Measurements from ENCODE around the gene SETD2. TPM values are rescaled to one million over a fixed set of nuclear protein-coding genes. Genes with fewer than 3 reads are reported as not detected.
A peak's percentile ranks its signal among the peaks of the same experiment; 100 is the strongest.
"Not testable (repeated sequence)": the region's sequence is repeated elsewhere in the genome, so short reads cannot be mapped to it uniquely, and the experiment has no call there.

The SETD2 gene
- total RNA-seq, 1 experiment from 2014 or later, result 60.2 TPM

DNA sequence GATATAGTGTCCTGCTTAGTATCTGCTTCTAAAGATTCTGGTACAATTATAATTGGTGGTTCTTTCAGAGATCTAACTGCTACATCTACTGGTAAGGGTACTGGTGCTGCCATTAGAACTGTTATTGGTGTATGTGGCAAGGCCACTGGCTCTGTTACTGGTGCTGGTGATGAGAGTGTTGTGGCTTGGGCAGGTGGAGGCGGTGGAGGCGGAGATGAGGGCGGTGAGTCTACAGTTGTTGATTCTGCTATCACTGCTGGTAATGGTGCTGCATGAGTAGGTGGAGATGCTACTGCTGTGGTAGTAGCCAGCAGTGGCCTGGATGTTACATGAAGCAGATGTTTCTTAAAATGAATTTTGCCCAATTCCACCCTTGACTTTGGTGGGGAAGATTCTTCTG lies 40.1 kb downstream of the SETD2 start:
- Histone ChIP-seq H3K4me1 (ENCODE audit: low read length) (no peaks in the 10 kb centered on the region; the same call in 1 of the 2 replicates), H3K9me3 (ENCODE audit: low read length) (no peaks in the 10 kb centered on the region), H3K9me2 (replicated peaks; ENCODE audit: insufficient read depth, low read length) (no peaks in the 10 kb centered on the region), H3K4me2 (ENCODE audit: low read depth, low read length, poor library complexity, severe bottlenecking) (no peak overlapping the region), H3K36me3 (ENCODE audit: insufficient read depth, low read length) (peaks cover 84% of the 10 kb centered on the region), H3K27me3 (ENCODE audit: low read length) (no peaks in the 10 kb centered on the region), H4K20me1 (ENCODE audit: insufficient read depth, low read depth, low read length) (0 out of 2 replicates have a peak, but pooled peaks cover 8% of the 10 kb centered on the region), H3K27ac (ENCODE audit: low read length) (no peak overlapping the region), H2AFZ (ENCODE audit: low read length) (no peak overlapping the region), H3K4me3 (ENCODE audit: low read length) (no peak overlapping the region), H3K9ac (ENCODE audit: low read length) (no peak overlapping the region), H3K79me2 (ENCODE audit: low read length) (peaks cover 95% of the 10 kb centered on the region)
- DNase-seq, result no peak

DNA sequence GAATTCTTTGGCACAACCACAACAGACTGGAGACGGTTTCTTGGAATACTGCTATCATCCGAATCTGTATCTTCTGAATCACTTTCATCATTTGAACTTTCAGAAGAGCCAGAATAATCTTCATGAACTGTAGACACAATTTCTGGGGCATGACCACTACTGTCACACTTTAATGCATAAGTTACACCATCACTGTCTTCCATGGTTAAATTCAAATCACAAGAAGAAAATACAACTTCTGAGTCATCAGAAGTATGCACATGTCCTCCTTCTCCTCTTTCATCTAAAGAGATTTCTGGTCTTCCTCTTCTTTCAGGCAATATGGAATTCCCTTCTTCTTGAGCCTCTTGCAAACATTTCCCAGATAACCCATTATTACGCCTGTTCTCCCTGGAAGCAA lies 42.5 kb downstream of the SETD2 start:
- H2AFZ ChIP-seq (ENCODE audit: low read length), result no peak overlapping the region
- H3K9ac ChIP-seq (ENCODE audit: low read length), result no peak overlapping the region
- no peak for DNase-seq
- H3K4me2 ChIP-seq (ENCODE audit: low read depth, low read length, poor library complexity, severe bottlenecking), result no peak overlapping the region
- peaks cover 89% of the 10 kb centered on the region for H3K79me2 ChIP-seq (ENCODE audit: low read length)
- no peaks in the 10 kb centered on the region for H3K9me3 ChIP-seq (ENCODE audit: low read length)
- H3K9me2 ChIP-seq (replicated peaks; ENCODE audit: insufficient read depth, low read length), result no peaks in the 10 kb centered on the region
- peaks cover 79% of the 10 kb centered on the region for H3K36me3 ChIP-seq (ENCODE audit: insufficient read depth, low read length)
- H3K27me3 ChIP-seq (ENCODE audit: low read length), result no peaks in the 10 kb centered on the region
- peaks cover 16% of the 10 kb centered on the region for H3K4me1 ChIP-seq (ENCODE audit: low read length)
- no peak overlapping the region for H3K27ac ChIP-seq (ENCODE audit: low read length)
- H4K20me1 ChIP-seq (ENCODE audit: insufficient read depth, low read depth, low read length), result no peaks in the 10 kb centered on the region
- H3K4me3 ChIP-seq (ENCODE audit: low read length), result no peak overlapping the region

DNA sequence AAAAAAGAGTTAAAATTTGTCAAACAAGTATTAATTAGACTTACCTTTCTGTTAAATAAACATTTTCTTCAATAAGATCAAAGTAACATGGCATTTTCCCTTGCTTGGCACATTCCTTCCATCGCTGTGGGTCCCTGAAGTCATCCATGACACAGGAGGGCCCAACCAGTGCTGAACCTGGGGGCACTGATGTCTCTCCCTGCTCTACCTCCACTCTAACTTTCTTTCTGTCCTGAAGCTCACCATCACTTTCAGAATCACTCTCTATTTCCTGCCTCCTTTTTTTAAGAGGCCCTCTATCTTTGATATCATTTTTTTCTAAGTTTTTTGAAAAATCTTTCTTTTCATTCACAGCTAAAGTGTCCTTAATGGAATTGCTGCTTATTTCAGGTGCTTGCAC lies 43.8 kb downstream of the SETD2 start:
- Histone ChIP-seq H2AFZ (ENCODE audit: low read length) (no peak overlapping the region), H3K27ac (ENCODE audit: low read length) (no peak overlapping the region), H4K20me1 (ENCODE audit: insufficient read depth, low read depth, low read length) (no peaks in the 10 kb centered on the region), H3K4me3 (ENCODE audit: low read length) (no peak overlapping the region), H3K36me3 (ENCODE audit: insufficient read depth, low read length) (peaks cover 76% of the 10 kb centered on the region), H3K9ac (ENCODE audit: low read length) (no peak overlapping the region), H3K4me1 (ENCODE audit: low read length) (peaks cover 24% of the 10 kb centered on the region), H3K79me2 (ENCODE audit: low read length) (peaks cover 86% of the 10 kb centered on the region), H3K27me3 (ENCODE audit: low read length) (no peaks in the 10 kb centered on the region), H3K9me3 (ENCODE audit: low read length) (no peaks in the 10 kb centered on the region), H3K4me2 (ENCODE audit: low read depth, low read length, poor library complexity, severe bottlenecking) (no peak overlapping the region), H3K9me2 (replicated peaks; ENCODE audit: insufficient read depth, low read length) (no peaks in the 10 kb centered on the region)
- no peak for DNase-seq

DNA sequence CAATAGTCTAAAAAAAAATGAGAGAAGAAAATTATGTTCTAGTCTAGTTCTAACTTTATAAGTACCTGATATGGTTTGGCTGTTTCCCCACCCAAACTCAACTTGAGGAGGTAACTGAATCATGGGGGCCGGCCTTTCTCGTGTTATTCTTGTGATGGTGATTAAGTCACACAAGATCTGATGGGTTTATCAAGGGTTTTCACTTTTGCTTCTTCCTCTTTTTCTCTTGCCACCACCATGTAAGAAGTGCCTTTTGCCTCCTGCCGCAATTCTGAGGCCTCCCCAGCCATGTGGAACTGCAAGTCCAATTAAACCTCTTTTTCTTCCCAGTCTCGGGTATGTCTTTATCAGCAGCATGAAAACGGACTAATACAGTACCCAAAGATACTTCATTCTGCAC lies 44.5 kb downstream of the SETD2 start:
- not testable (repeated sequence) for H3K9me2 ChIP-seq (replicated peaks; ENCODE audit: insufficient read depth, low read length); H3K4me2 ChIP-seq (ENCODE audit: low read depth, low read length, poor library complexity, severe bottlenecking); H3K4me3 ChIP-seq (ENCODE audit: low read length); H3K27ac ChIP-seq (ENCODE audit: low read length); H2AFZ ChIP-seq (ENCODE audit: low read length); H3K27me3 ChIP-seq (ENCODE audit: low read length); H3K9ac ChIP-seq (ENCODE audit: low read length); H4K20me1 ChIP-seq (ENCODE audit: insufficient read depth, low read depth, low read length); DNase-seq; H3K9me3 ChIP-seq (ENCODE audit: low read length)
- Histone ChIP-seq H3K4me1 (ENCODE audit: low read length) (peaks cover 31% of the 10 kb centered on the region), H3K36me3 (ENCODE audit: insufficient read depth, low read length) (peaks cover 73% of the 10 kb centered on the region), H3K79me2 (ENCODE audit: low read length) (peaks cover 88% of the 10 kb centered on the region)

DNA sequence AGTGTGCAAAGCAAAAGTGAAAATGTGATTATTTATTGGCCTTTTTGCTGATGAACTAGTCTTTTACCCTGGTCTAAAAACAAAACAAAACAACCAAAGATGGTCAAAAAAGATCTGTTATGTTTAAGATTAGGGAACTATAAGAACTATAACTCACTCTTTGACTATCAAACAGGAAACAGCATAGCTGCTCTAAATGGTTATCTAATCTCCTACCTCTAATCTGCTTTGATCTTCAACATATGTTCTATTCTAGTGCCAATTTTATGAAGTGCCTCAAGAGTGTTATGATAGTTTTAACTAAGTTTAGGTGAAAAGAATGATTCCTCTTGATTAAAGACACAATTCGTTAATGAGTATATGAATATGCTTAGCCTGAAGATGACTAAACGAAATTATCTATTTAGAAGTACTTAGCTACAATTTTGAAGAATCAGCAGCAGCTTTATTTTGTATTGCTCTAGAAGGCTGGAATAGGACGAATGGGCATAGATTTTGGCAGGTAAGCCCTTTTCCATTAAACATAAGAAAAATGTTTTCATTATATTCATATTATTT lies 46.0 kb downstream of the SETD2 start:
- Histone ChIP-seq H3K36me3 (ENCODE audit: insufficient read depth, low read length) (peaks cover 72% of the 10 kb centered on the region), H3K4me2 (ENCODE audit: low read depth, low read length, poor library complexity, severe bottlenecking) (no peak overlapping the region), H3K9me3 (ENCODE audit: low read length) (no peaks in the 10 kb centered on the region), H3K4me1 (ENCODE audit: low read length) (peaks cover 42% of the 10 kb centered on the region), H3K79me2 (ENCODE audit: low read length) (peaks cover 85% of the 10 kb centered on the region), H3K27me3 (ENCODE audit: low read length) (no peaks in the 10 kb centered on the region), H2AFZ (ENCODE audit: low read length) (no peak overlapping the region), H4K20me1 (ENCODE audit: insufficient read depth, low read depth, low read length) (no peaks in the 10 kb centered on the region), H3K9ac (ENCODE audit: low read length) (no peak overlapping the region), H3K4me3 (ENCODE audit: low read length) (no peak overlapping the region), H3K9me2 (replicated peaks; ENCODE audit: insufficient read depth, low read length) (no peaks in the 10 kb centered on the region), H3K27ac (ENCODE audit: low read length) (peak overlapping the region; percentile 25; the same call in 1 of the 2 replicates)
- no peak for DNase-seq

DNA sequence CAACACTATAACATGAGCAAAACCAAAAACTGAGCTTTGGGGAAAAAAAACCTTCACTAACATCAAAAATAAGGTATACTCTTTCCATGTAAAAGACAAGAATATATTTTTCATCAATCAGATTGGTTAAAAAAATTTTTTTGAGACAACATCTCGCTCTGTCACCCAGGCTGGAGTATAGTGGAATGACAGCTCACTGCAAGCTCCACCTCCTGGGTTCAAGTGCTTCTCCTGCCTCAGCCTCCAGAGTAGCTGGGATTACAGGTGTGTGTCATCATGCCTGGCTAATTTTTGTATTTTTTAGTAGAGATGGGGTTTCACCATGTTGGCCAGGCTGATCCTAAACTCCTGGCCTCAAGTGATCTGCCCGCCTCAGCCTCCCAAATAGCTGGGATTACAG lies 48.4 kb downstream of the SETD2 start:
- peaks cover 60% of the 10 kb centered on the region for H3K36me3 ChIP-seq (ENCODE audit: insufficient read depth, low read length)

DNA sequence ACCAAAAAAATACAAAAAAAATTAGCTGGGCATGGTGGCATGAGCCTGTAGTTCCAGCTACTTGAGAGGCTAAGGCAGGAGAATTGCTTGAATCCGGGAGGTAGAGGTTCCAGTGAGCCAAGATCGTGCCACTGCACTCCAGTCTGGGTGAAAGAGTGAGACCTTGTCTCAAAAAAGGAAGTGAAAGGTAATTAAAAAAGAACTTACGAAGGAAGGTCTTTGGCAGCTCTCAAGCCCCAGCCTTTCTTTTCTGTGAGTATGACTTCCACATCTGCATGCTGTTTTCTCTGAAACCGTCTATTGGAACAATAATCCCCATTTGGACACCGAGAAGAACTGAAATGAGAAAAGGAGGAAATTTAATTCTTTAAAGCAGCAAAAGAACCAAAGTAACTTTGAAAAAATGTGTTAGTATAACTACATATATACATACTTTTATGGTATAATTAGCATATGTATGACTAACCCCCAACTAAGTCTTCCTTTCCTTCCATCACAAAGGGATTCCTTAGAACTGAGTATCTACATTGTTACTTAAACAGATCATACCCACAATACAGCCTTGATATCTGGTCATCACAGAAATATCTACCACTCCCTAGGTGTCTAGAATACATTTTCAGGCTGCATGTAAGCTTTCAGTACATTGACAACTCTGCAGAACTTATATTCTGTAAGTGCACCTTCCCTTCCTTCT lies 50.1 kb downstream of the SETD2 start:
- H3K9me3 ChIP-seq (ENCODE audit: low read length), result no peaks in the 10 kb centered on the region
- peak overlapping the region; percentile 42 for H3K4me2 ChIP-seq (ENCODE audit: low read depth, low read length, poor library complexity, severe bottlenecking)
- H3K36me3 ChIP-seq (ENCODE audit: insufficient read depth, low read length), result peaks cover 45% of the 10 kb centered on the region
- no peaks in the 10 kb centered on the region for H4K20me1 ChIP-seq (ENCODE audit: insufficient read depth, low read depth, low read length)
- H3K4me1 ChIP-seq (ENCODE audit: low read length), result peaks cover 42% of the 10 kb centered on the region
- no peak overlapping the region for H3K9ac ChIP-seq (ENCODE audit: low read length)
- no peak overlapping the region for H3K4me3 ChIP-seq (ENCODE audit: low read length)
- no peaks in the 10 kb centered on the region for H3K9me2 ChIP-seq (replicated peaks; ENCODE audit: insufficient read depth, low read length)
- H2AFZ ChIP-seq (ENCODE audit: low read length), result no peak overlapping the region
- H3K27ac ChIP-seq (ENCODE audit: low read length), result peak overlapping the region; percentile 34
- peak; percentile 64 for DNase-seq
- H3K27me3 ChIP-seq (ENCODE audit: low read length), result no peaks in the 10 kb centered on the region
- H3K79me2 ChIP-seq (ENCODE audit: low read length), result peaks cover 77% of the 10 kb centered on the region

More for the DNA sequence above, 48.4 kb downstream of the SETD2 start:
- not testable (repeated sequence) for H3K9me2 ChIP-seq (replicated peaks; ENCODE audit: insufficient read depth, low read length); DNase-seq; H2AFZ ChIP-seq (ENCODE audit: low read length); H3K9me3 ChIP-seq (ENCODE audit: low read length); H3K4me3 ChIP-seq (ENCODE audit: low read length); H3K4me2 ChIP-seq (ENCODE audit: low read depth, low read length, poor library complexity, severe bottlenecking); H4K20me1 ChIP-seq (ENCODE audit: insufficient read depth, low read depth, low read length); H3K27me3 ChIP-seq (ENCODE audit: low read length); H3K9ac ChIP-seq (ENCODE audit: low read length)
- H3K4me1 ChIP-seq (ENCODE audit: low read length), result peaks cover 42% of the 10 kb centered on the region
- H3K79me2 ChIP-seq (ENCODE audit: low read length), result peaks cover 78% of the 10 kb centered on the region
- H3K27ac ChIP-seq (ENCODE audit: low read length), result peak overlapping the region; percentile 37

DNA sequence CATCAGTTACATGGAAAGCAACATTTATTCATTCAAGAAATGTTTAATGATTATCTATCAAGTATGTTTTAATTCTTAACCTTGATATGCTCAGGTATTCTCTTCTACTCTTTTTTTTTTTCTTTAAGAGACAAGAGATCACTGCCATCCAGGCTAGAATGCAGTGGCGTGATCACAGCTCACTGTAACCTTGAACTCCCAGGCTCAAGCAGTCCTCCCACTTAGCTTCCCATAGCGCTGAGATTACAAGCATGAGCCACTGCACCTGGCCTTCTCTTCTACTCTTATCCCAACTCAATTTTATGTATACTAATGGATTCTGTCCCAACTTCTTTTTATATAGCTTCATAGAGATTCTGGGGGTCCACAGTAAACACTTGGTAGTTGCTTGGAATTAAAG lies 50.9 kb downstream of the SETD2 start:
- peaks cover 41% of the 10 kb centered on the region for H3K4me1 ChIP-seq (ENCODE audit: low read length)
- no peaks in the 10 kb centered on the region for H3K9me3 ChIP-seq (ENCODE audit: low read length)
- no peak for DNase-seq
- H3K4me3 ChIP-seq (ENCODE audit: low read length), result no peak overlapping the region
- H2AFZ ChIP-seq (ENCODE audit: low read length), result no peak overlapping the region
- H3K36me3 ChIP-seq (ENCODE audit: insufficient read depth, low read length), result peaks cover 53% of the 10 kb centered on the region
- no peak overlapping the region for H3K27ac ChIP-seq (ENCODE audit: low read length)
- peaks cover 83% of the 10 kb centered on the region for H3K79me2 ChIP-seq (ENCODE audit: low read length)
- no peak overlapping the region for H3K4me2 ChIP-seq (ENCODE audit: low read depth, low read length, poor library complexity, severe bottlenecking)
- H3K27me3 ChIP-seq (ENCODE audit: low read length), result no peaks in the 10 kb centered on the region
- no peak overlapping the region for H3K9ac ChIP-seq (ENCODE audit: low read length)
- H4K20me1 ChIP-seq (ENCODE audit: insufficient read depth, low read depth, low read length), result no peaks in the 10 kb centered on the region
- H3K9me2 ChIP-seq (replicated peaks; ENCODE audit: insufficient read depth, low read length), result no peaks in the 10 kb centered on the region

Measured in Karpas-422 (cell line).